SU-DHL-6 (cell line): ENCODE results near the gene COL15A1.

Experiments used
- EZH2phosphoT487 ChIP-seq: fragments of 200-600 bp; sonication (generic), shearing (Covaris generic); conservative IDR thresholded peaks from 2 replicates; pipeline ENCODE4 v1.6.1; 2018; ENCODE audit warnings: mild to moderate bottlenecking, antibody characterized with exemption, low read length, moderate library complexity, mixed read lengths
- TF ChIP-seq, protein P1 (sequence below): fragments of 200-600 bp; sonication (generic); IDR thresholded peaks from one replicate; pipeline ENCODE4 v1.5.1; 2017; ENCODE audit warnings: antibody characterized with exemption, mild to moderate bottlenecking, low read length, moderate library complexity; ENCODE audit not compliant: insufficient read depth, poor library complexity, severe bottlenecking

DNA sequence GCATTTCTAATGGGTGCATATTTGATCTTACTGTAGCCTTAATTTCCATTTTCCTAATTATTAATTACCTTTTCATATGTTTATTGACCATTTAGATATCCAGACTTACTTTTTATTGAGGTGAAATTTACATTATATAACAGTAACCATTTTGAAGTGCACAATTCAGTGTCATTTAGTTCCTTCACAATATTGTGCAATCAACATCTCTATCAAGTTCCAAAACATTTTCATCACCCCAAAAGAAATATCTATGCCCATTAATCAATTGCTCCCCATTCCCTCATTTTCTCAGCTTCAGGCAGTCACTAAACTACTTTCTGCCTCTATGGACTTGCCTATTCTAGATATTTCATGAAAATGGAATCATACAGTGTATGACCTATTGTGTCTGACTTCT, 5.9 kb downstream of the COL15A1 start:
- TF ChIP-seq, protein P1, sequence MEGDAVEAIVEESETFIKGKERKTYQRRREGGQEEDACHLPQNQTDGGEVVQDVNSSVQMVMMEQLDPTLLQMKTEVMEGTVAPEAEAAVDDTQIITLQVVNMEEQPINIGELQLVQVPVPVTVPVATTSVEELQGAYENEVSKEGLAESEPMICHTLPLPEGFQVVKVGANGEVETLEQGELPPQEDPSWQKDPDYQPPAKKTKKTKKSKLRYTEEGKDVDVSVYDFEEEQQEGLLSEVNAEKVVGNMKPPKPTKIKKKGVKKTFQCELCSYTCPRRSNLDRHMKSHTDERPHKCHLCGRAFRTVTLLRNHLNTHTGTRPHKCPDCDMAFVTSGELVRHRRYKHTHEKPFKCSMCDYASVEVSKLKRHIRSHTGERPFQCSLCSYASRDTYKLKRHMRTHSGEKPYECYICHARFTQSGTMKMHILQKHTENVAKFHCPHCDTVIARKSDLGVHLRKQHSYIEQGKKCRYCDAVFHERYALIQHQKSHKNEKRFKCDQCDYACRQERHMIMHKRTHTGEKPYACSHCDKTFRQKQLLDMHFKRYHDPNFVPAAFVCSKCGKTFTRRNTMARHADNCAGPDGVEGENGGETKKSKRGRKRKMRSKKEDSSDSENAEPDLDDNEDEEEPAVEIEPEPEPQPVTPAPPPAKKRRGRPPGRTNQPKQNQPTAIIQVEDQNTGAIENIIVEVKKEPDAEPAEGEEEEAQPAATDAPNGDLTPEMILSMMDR: no peak
- no peak for TF ChIP-seq EZH2phosphoT487
